ENCODE data around the gene ARID1B. TPM values are rescaled to one million over a fixed set of nuclear protein-coding genes. Genes with fewer than 3 reads are reported as not detected.

The ARID1B gene
- total and polyA plus RNA-seq, 10 donors, result 17.7 to 223 (median 141) TPM

GRCh38 chr6:157067507-157067906 is 290.3 kb downstream of the ARID1B start:
- peak overlapping the region in 1 of 8 donors; percentile 5 for H3K27ac ChIP-seq
- DNase-seq, result no peak
- no peak for TF ChIP-seq POLR2AphosphoS5 (IDR thresholded peaks at IDR 0.05)
- TF ChIP-seq POLR2A (IDR thresholded peaks at IDR 0.05), result no peak
- peaks cover 17 to 88% (median 57%) of the 10 kb centered on the region in 6 donors for H3K4me1 ChIP-seq
- no peaks in the 10 kb centered on the region for H3K27me3 ChIP-seq (replicated peaks in 1 of 7)
- WGBS, 5 donors, result 88 to 93% (median 92%) methylated on average over 8 of the region's 8 CpGs
- intact Hi-C loops (cut with DNase I; ENCODE audit: low total_unique reads), result no loop called here
- no peak overlapping the region for H3K4me3 ChIP-seq
- H3K9me3 ChIP-seq, result no peaks in the 10 kb centered on the region
- H3K36me3 ChIP-seq, result peaks cover 0 to 10% (median 0%) of the 10 kb centered on the region in 6 donors

DNA sequence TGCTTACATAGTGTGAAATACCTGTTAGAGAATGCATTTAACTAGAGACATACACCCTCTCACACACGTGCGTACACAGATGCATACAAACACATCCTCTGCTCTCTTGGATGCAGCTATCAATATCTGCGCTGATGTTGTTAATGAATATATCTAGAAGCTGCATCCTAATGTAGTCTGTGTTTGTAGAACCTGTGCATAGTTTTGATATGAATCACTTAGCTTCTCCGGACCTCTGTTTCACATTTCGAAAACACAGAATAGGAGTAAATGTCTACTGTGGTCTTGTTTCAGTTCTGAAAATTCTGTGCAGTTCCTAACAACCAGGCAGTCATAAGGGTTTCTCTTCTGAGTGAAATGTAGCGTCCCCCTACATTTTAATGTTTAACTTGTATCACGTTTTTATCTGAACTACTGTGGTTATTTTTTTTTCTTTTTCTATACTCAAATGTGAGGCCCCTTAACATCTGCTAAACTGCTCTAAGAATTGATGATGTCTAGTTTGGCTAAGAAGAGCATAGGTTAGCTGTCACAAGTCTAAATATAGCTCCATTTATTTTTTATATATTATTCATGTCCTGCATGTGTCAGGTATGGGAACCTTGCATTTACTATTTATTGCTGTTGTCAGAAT is 291.6 kb downstream of the ARID1B start:
- Histone ChIP-seq H3K27ac (peak overlapping the region in 1 of 8 donors; percentile 12), H3K27me3 (replicated peaks in 1 of 7) (no peaks in the 10 kb centered on the region), H3K9me3 (no peaks in the 10 kb centered on the region), H3K4me3 (no peak overlapping the region), H3K4me1 (peaks cover 17 to 93% (median 53%) of the 10 kb centered on the region in 6 donors), H3K36me3 (peaks cover 0 to 11% (median 0%) of the 10 kb centered on the region in 6 donors)
- WGBS, 5 donors, result 60 to 77% (median 67%) methylated on average over 7 of the region's 7 CpGs
- intact Hi-C loops (cut with DNase I; ENCODE audit: low total_unique reads), result no loop called here
- DNase-seq, result no peak
- no peak for TF ChIP-seq POLR2A (IDR thresholded peaks at IDR 0.05)
- TF ChIP-seq POLR2AphosphoS5 (IDR thresholded peaks at IDR 0.05), result no peak
- TF ChIP-seq, protein P1, sequence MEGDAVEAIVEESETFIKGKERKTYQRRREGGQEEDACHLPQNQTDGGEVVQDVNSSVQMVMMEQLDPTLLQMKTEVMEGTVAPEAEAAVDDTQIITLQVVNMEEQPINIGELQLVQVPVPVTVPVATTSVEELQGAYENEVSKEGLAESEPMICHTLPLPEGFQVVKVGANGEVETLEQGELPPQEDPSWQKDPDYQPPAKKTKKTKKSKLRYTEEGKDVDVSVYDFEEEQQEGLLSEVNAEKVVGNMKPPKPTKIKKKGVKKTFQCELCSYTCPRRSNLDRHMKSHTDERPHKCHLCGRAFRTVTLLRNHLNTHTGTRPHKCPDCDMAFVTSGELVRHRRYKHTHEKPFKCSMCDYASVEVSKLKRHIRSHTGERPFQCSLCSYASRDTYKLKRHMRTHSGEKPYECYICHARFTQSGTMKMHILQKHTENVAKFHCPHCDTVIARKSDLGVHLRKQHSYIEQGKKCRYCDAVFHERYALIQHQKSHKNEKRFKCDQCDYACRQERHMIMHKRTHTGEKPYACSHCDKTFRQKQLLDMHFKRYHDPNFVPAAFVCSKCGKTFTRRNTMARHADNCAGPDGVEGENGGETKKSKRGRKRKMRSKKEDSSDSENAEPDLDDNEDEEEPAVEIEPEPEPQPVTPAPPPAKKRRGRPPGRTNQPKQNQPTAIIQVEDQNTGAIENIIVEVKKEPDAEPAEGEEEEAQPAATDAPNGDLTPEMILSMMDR (IDR thresholded peaks at IDR 0.05 in 8 of 11, conservative IDR thresholded peaks at IDR 0.05 in 3 of 11), result no peak

- H3K4me1 ChIP-seq, result peaks cover 12 to 85% (median 47%) of the 10 kb centered on the region in 6 donors
Observed at GRCh38 chr6:157069585-157069984, 292.4 kb downstream of the ARID1B start.

GRCh38 chr6:157070403-157071107 is 293.4 kb downstream of the ARID1B start:
- peaks cover 10 to 82% (median 41%) of the 10 kb centered on the region in 6 donors for H3K4me1 ChIP-seq
- 72 to 82% (median 77%) methylated on average over 8 of the region's 8 CpGs for WGBS, 5 donors
- TF ChIP-seq POLR2AphosphoS5 (IDR thresholded peaks at IDR 0.05) (no peak), POLR2A (IDR thresholded peaks at IDR 0.05) (no peak)
- TF ChIP-seq, protein P1 (IDR thresholded peaks at IDR 0.05 in 8 of 11, conservative IDR thresholded peaks at IDR 0.05 in 3 of 11), result no peak

More at GRCh38 chr6:157069585-157069984, 292.4 kb downstream of the ARID1B start:
- TF ChIP-seq POLR2A (IDR thresholded peaks at IDR 0.05), result no peak
- TF ChIP-seq POLR2AphosphoS5 (IDR thresholded peaks at IDR 0.05), result no peak
- TF ChIP-seq, protein P1 (IDR thresholded peaks at IDR 0.05 in 8 of 11, conservative IDR thresholded peaks at IDR 0.05 in 3 of 11), result no peak
- DNase-seq, result no peak
- peaks cover 0 to 12% (median 0%) of the 10 kb centered on the region in 6 donors for H3K36me3 ChIP-seq
- 94 to 99% (median 96%) methylated on average over 5 of the region's 5 CpGs for WGBS, 5 donors
- H3K27ac ChIP-seq, result no peak overlapping the region
- intact Hi-C loops (cut with DNase I; ENCODE audit: low total_unique reads), result no loop called here
- H3K27me3 ChIP-seq (replicated peaks in 1 of 7), result no peaks in the 10 kb centered on the region
- H3K4me3 ChIP-seq, result no peak overlapping the region
- H3K9me3 ChIP-seq, result no peaks in the 10 kb centered on the region

More at GRCh38 chr6:157070403-157071107, 293.4 kb downstream of the ARID1B start:
- no peak for DNase-seq
- Histone ChIP-seq H3K27ac (no peak overlapping the region), H3K27me3 (replicated peaks in 1 of 7) (no peaks in the 10 kb centered on the region), H3K36me3 (peaks cover 0 to 12% (median 0%) of the 10 kb centered on the region in 6 donors), H3K9me3 (no peaks in the 10 kb centered on the region), H3K4me3 (no peak overlapping the region)
- intact Hi-C loops (cut with DNase I; ENCODE audit: low total_unique reads), result no loop called here
